ENCODE data around the gene PLPP6.

- TF ChIP-seq CTCF (IDR thresholded peaks at IDR 0.05) (no peak), POLR2AphosphoS5 (IDR thresholded peaks at IDR 0.05; ENCODE audit: insufficient read depth in 1 of 2, low read depth in 1 of 2) (no peak)
These were observed 6.5 kb downstream of the PLPP6 start for GRCh38 chr9:4668604-4669003.

All from vagina (tissue), 2 donors.